Vagina (tissue), 2 donors: Measurements from ENCODE around the gene HSD11B2. TPM values are rescaled to one million over a fixed set of nuclear protein-coding genes. Genes with fewer than 3 reads are reported as not detected.
A peak's percentile ranks its signal among the peaks of the same experiment; 100 is the strongest.

ENCODE experiments used
- DNase-seq, 2 donors: peaks; one replicate each; pipeline ENCODE4 v3.0.0-alpha.2; 2017; ENCODE audit errors: extremely low spot score in 2 of 2
- H3K27ac ChIP-seq: fragments of 200-600 bp; sonication (generic); one replicate; pipeline ENCODE4 v1.5.1; 2019
- H3K27me3 ChIP-seq: fragments of 200-600 bp; sonication (generic); one replicate; pipeline ENCODE4 v1.5.1; 2019
- H3K36me3 ChIP-seq, 2 donors: fragments of 200-600 bp; sonication (generic); one replicate each; pipeline ENCODE4 v1.5.1; 2017 to 2019
- H3K4me1 ChIP-seq: fragments of 200-600 bp; sonication (generic); one replicate; pipeline ENCODE4 v1.5.1; 2019
- H3K4me3 ChIP-seq, 2 donors: fragments of 200-600 bp; sonication (generic); 1 replicate in 1 of 2; 2 replicates in 1 of 2; pipeline ENCODE4 v1.5.1; 2016 to 2019
- H3K9me3 ChIP-seq: fragments of 200-600 bp; sonication (generic); one replicate; pipeline ENCODE4 v1.5.1; 2019
- CTCF ChIP-seq, 3 experiments: fragments of 450-650 bp in 2 of 3; fragments of 200-600 bp in 1 of 3; sonication (generic) in 1 of 3; IDR thresholded peaks; one replicate each; pipeline ENCODE4 v1.5.1; 2017 to 2019; ENCODE audit warnings: antibody characterized with exemption in 3 of 3, mild to moderate bottlenecking in 2 of 3, moderate library complexity in 2 of 3
- POLR2A ChIP-seq, 2 donors: fragments of 450-650 bp; IDR thresholded peaks; one replicate each; pipeline ENCODE4 v1.6.1; 2017; ENCODE audit warnings: antibody characterized with exemption in 2 of 2, mild to moderate bottlenecking in 2 of 2, moderate library complexity in 2 of 2
- POLR2AphosphoS5 ChIP-seq, 2 donors: sonication (generic); formaldehyde crosslinking; IDR thresholded peaks; one replicate each; pipeline ENCODE4 v1.9.0; 2017; ENCODE audit warnings: antibody characterized with exemption in 2 of 2, mild to moderate bottlenecking in 2 of 2, low read depth in 1 of 2; ENCODE audit not compliant: insufficient read depth in 1 of 2
- intact Hi-C: fragments of 100-400 bp; cut with DNase I; formaldehyde crosslinking; loops from one replicate; pipeline ENCODE4 v1.15.1; 2023
- total RNA-seq: library from RNA; depleted of rRNA; stranded (reverse); fragments of >200 nt; gene quantifications from one replicate; pipeline ENCODE4 v1.2.3, GENCODE V29; 2016

HSD11B2 gene
- total RNA-seq, 1 donor from 2014 or later = 30.2 TPM

DNA sequence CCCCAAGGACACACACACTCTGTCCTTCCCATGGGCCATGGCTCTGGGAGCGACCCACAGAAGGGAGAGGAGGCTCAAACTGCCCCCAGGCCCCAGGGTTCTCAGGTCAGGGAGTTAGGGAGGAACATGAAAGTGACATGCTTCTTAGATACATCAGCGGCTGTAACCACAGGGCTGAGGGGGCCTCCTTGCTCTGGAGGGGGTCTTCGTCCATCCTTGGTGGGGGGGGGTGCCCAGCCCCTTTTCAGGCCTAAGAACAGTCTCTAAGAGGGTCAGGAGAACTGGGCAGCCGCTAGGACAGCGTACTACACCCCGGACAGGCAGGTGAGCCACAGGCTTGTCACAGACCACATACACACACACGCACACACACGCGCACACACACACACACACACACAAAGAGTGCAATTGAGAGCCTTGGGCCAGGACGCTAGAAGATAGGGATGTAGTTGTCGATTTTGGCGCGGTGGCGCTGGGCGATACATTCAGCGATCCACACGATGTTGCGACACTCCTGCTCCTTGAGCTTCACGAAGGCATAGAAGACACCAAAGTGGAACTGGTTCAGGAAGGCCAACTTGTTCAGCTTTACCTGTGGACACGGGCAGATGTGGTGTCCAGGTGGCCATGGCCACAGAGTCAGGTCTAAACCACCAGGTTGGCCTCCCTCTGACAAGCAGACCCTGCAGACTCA, 7.3 kb downstream of the HSD11B2 start:
- peaks cover 48% of the 10 kb centered on the region for H3K4me1 ChIP-seq
- no peak for DNase-seq
- H3K9me3 ChIP-seq = no peaks in the 10 kb centered on the region
- intact Hi-C loops = no loop called here
- no peak overlapping the region for H3K27ac ChIP-seq
- H3K4me3 ChIP-seq = no peak overlapping the region
- TF ChIP-seq CTCF (IDR thresholded peaks at IDR 0.05) (no peak), POLR2A (IDR thresholded peaks at IDR 0.05) (no peak), POLR2AphosphoS5 (IDR thresholded peaks at IDR 0.05; ENCODE audit: insufficient read depth in 1 of 2, low read depth in 1 of 2) (no peak)
- no peaks in the 10 kb centered on the region for H3K27me3 ChIP-seq
- H3K36me3 ChIP-seq = peaks cover 0 to 25% of the 10 kb centered on the region in 2 donors

DNA sequence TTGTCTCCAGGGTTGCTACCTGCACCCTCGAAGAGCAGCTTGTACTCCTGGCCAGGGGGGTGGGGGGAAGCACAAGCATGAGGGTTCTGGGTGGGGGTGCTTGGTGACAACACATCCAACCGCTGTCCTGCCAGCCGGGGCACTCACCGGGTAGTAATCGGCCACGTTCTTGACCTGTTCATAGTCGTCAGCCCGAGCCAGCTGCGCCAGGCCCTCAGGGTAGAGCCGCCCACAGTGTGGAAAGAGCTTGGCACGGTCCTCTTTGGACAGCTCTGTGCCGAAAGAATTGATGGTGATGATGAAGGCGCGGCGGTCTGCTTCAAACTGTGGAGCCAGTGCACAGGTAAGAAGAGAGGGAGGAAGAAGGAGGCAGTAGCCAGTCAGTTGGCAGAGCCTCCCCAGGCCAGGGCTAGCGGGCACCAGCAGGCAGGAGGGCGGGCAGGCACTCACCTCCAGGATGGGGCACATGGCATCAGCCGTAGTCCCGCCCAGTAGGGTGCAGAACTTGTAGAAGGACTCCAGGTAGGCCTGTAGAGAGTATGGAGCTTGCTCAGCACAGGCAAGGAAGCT, 8.0 kb downstream of the HSD11B2 start:
- H3K27me3 ChIP-seq = no peaks in the 10 kb centered on the region
- no peak overlapping the region for H3K4me3 ChIP-seq
- TF ChIP-seq POLR2AphosphoS5 (IDR thresholded peaks at IDR 0.05; ENCODE audit: insufficient read depth in 1 of 2, low read depth in 1 of 2) (no peak), POLR2A (IDR thresholded peaks at IDR 0.05) (no peak), CTCF (IDR thresholded peaks at IDR 0.05) (no peak)
- peaks cover 0 to 25% of the 10 kb centered on the region in 2 donors for H3K36me3 ChIP-seq
- intact Hi-C loops = no loop called here
- H3K9me3 ChIP-seq = no peaks in the 10 kb centered on the region
- H3K27ac ChIP-seq = no peak overlapping the region
- DNase-seq = no peak
- H3K4me1 ChIP-seq = peaks cover 46% of the 10 kb centered on the region

DNA sequence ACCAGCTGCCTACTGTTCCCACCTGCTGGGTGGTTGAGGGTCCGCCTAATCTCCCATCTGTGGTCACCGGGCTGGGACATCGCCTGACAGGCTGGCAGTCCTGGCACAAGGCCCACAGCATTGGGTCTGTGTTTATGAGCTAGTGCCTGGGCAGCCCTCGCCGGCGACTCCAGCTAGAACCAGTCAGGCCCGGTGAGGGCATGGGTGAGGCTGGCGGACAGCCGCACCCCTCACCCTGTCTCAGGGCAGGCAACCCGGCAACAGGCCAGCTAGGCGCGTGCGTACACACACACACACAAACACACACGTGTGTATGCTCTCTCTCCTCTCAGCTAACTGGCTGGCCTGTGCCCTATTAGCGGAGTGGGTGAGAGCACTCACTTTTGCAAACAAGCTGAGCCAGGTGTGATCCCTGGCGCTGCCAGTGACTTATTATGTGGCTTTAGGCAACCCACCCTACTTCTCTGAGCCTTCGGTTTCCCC, 10.4 kb downstream of the HSD11B2 start:
- Histone ChIP-seq H3K27me3 (no peaks in the 10 kb centered on the region), H3K4me1 (peaks cover 70% of the 10 kb centered on the region), H3K27ac (peak overlapping the region; percentile 67), H3K9me3 (no peaks in the 10 kb centered on the region), H3K36me3 (peaks cover 0 to 25% of the 10 kb centered on the region in 2 donors), H3K4me3 (no peak overlapping the region)
- no peak for DNase-seq
- TF ChIP-seq POLR2A (IDR thresholded peaks at IDR 0.05) (no peak), POLR2AphosphoS5 (IDR thresholded peaks at IDR 0.05; ENCODE audit: insufficient read depth in 1 of 2, low read depth in 1 of 2) (peak in 1 of 2 donors; percentile 37)
- intact Hi-C loops = no loop called here

- Histone ChIP-seq H3K4me1 (peaks cover 76% of the 10 kb centered on the region), H3K9me3 (no peaks in the 10 kb centered on the region), H3K27me3 (no peaks in the 10 kb centered on the region), H3K4me3 (no peak overlapping the region), H3K36me3 (peaks cover 0 to 20% of the 10 kb centered on the region in 2 donors), H3K27ac (peak overlapping the region; percentile 67)
- no peak for DNase-seq
- intact Hi-C loops = no loop called here
- TF ChIP-seq CTCF (IDR thresholded peaks at IDR 0.05) (no peak), POLR2A (IDR thresholded peaks at IDR 0.05) (no peak), POLR2AphosphoS5 (IDR thresholded peaks at IDR 0.05; ENCODE audit: insufficient read depth in 1 of 2, low read depth in 1 of 2) (no peak)
Measured at GRCh38 chr16:67441907-67442306, 11.0 kb downstream of the HSD11B2 start.

GRCh38 chr16:67442581-67443255, 11.8 kb downstream of the HSD11B2 start:
- Histone ChIP-seq H3K36me3 (peaks cover 0 to 16% of the 10 kb centered on the region in 2 donors), H3K4me3 (no peak overlapping the region), H3K27ac (peak overlapping the region; percentile 67), H3K4me1 (peaks cover 84% of the 10 kb centered on the region), H3K9me3 (no peaks in the 10 kb centered on the region), H3K27me3 (no peaks in the 10 kb centered on the region)
- no peak for DNase-seq
- intact Hi-C loops = no loop called here
- TF ChIP-seq CTCF (IDR thresholded peaks at IDR 0.05) = no peak
- TF ChIP-seq POLR2A (IDR thresholded peaks at IDR 0.05) = no peak
- TF ChIP-seq POLR2AphosphoS5 (IDR thresholded peaks at IDR 0.05; ENCODE audit: insufficient read depth in 1 of 2, low read depth in 1 of 2) = no peak
